MM.1S (cell line): ENCODE data around the gene CPXM1.
A peak's percentile ranks its signal among the peaks of the same experiment; 100 is the strongest.

Source experiments
- DNase-seq: peaks from one replicate; pipeline ENCODE4 v3.0.0-alpha.2; 2015
- H2AFZ ChIP-seq: fragments of 300-600 bp; sonication (generic); 2 replicates; pipeline ENCODE4 v1.6.0; 2016; ENCODE audit warnings: antibody characterized with exemption, low read length
- H3F3A ChIP-seq: fragments of 300-600 bp; sonication (generic); 2 replicates; pipeline ENCODE4 v1.6.1; 2016; ENCODE audit warnings: mild to moderate bottlenecking, antibody characterized with exemption, low read length, moderate library complexity, mixed read lengths; ENCODE audit not compliant: insufficient read depth
- H3K27ac ChIP-seq: fragments of 300-600 bp; sonication (generic); 2 replicates; pipeline ENCODE4 v1.5.1; 2016; ENCODE audit warnings: mild to moderate bottlenecking, low read length
- H3K27me3 ChIP-seq: fragments of 300-600 bp; sonication (generic); replicated peaks from 2 replicates; pipeline ENCODE4 v1.6.0; 2016; ENCODE audit warnings: low read length; ENCODE audit not compliant: insufficient read depth
- H3K36me3 ChIP-seq: fragments of 300-600 bp; sonication (generic); replicated peaks from 2 replicates; pipeline ENCODE4 v1.6.1; 2016; ENCODE audit warnings: mild to moderate bottlenecking, low read length, mixed read lengths; ENCODE audit not compliant: insufficient read depth
- H3K4me1 ChIP-seq: fragments of 300-600 bp; sonication (generic); 2 replicates; pipeline ENCODE4 v1.6.1; 2016; ENCODE audit warnings: low read length, mixed read lengths
- H3K4me2 ChIP-seq: fragments of 300-600 bp; sonication (generic); 2 replicates; pipeline ENCODE4 v1.6.0; 2016; ENCODE audit warnings: low read depth, low read length
- H3K4me3 ChIP-seq: fragments of 300-600 bp; sonication (generic); 2 replicates; pipeline ENCODE4 v1.5.1; 2016; ENCODE audit warnings: low read length, mixed read lengths
- H3K79me2 ChIP-seq: fragments of 300-600 bp; sonication (generic); 2 replicates; pipeline ENCODE4 v1.6.1; 2016; ENCODE audit warnings: mixed run types, low read length, mixed read lengths
- H3K9ac ChIP-seq: fragments of 300-600 bp; sonication (generic); 2 replicates; pipeline ENCODE4 v1.6.1; 2016; ENCODE audit warnings: low read length, mixed read lengths
- H3K9me2 ChIP-seq: fragments of 300-600 bp; sonication (generic); replicated peaks from 2 replicates; pipeline ENCODE4 v1.6.1; 2016; ENCODE audit warnings: mild to moderate bottlenecking, low read length, mixed read lengths; ENCODE audit not compliant: insufficient read depth
- H3K9me3 ChIP-seq: fragments of 300-600 bp; sonication (generic); replicated peaks from 2 replicates; pipeline ENCODE4 v1.6.1; 2016; ENCODE audit warnings: mild to moderate bottlenecking, low read length, mixed read lengths; ENCODE audit not compliant: insufficient read depth
- H4K20me1 ChIP-seq: fragments of 300-600 bp; sonication (generic); 2 replicates; pipeline ENCODE4 v1.6.1; 2016; ENCODE audit warnings: mild to moderate bottlenecking, low read length, moderate library complexity, mixed read lengths; ENCODE audit not compliant: insufficient read depth
- CTCF ChIP-seq: fragments of 300-600 bp; sonication (generic); IDR thresholded peaks from 2 replicates; pipeline ENCODE4 v1.5.1; 2016; ENCODE audit warnings: antibody characterized with exemption, low read length, mixed read lengths
- EZH2 ChIP-seq: fragments of 300-600 bp; sonication (generic); optimal IDR thresholded peaks from 2 replicates; pipeline ENCODE3; 2017; ENCODE audit warnings: low read depth, mild to moderate bottlenecking, antibody characterized with exemption, low read length, mixed read lengths
- EZH2phosphoT487 ChIP-seq: fragments of 300-600 bp; sonication (generic); IDR thresholded peaks from 2 replicates; pipeline ENCODE4 v1.6.1; 2018; ENCODE audit warnings: antibody characterized with exemption, low read length

The CPXM1 gene

GRCh38 chr20:2753461-2754040 is 46.9 kb downstream of the CPXM1 start:
- TF ChIP-seq EZH2 = no peak
- TF ChIP-seq CTCF = no peak
- TF ChIP-seq EZH2phosphoT487 = no peak
- Histone ChIP-seq H3K9me2 (no peaks in the 10 kb centered on the region), H2AFZ (no peak overlapping the region), H3K27me3 (peaks cover 37% of the 10 kb centered on the region), H3K36me3 (no peaks in the 10 kb centered on the region), H3K4me1 (peaks cover 5% of the 10 kb centered on the region; the same call in 1 of the 2 replicates), H3K79me2 (no peaks in the 10 kb centered on the region), H3F3A (peaks cover 6% of the 10 kb centered on the region; the same call in 1 of the 2 replicates), H3K9ac (no peak overlapping the region), H3K4me2 (no peak overlapping the region), H3K27ac (no peak overlapping the region), H3K4me3 (no peak overlapping the region), H3K9me3 (no peaks in the 10 kb centered on the region), H4K20me1 (no peaks in the 10 kb centered on the region)
- DNase-seq = no peak

- Histone ChIP-seq H3K27ac (no peak overlapping the region), H3K36me3 (no peaks in the 10 kb centered on the region), H3K27me3 (peaks cover 37% of the 10 kb centered on the region), H3K4me1 (peaks cover 5% of the 10 kb centered on the region; the same call in 1 of the 2 replicates), H3F3A (peaks cover 6% of the 10 kb centered on the region; the same call in 1 of the 2 replicates), H2AFZ (peak overlapping the region; percentile 90), H4K20me1 (no peaks in the 10 kb centered on the region), H3K9me2 (no peaks in the 10 kb centered on the region), H3K4me2 (peak overlapping the region; percentile 99), H3K9ac (no peak overlapping the region; the same call in 1 of the 2 replicates), H3K79me2 (no peaks in the 10 kb centered on the region), H3K4me3 (peak overlapping the region; percentile 74), H3K9me3 (no peaks in the 10 kb centered on the region)
- peak; percentile 42 for DNase-seq
- no peak for TF ChIP-seq EZH2phosphoT487
- TF ChIP-seq EZH2 = no peak
- TF ChIP-seq CTCF = peak; percentile 85
Measured at GRCh38 chr20:2752567-2753460, 47.6 kb downstream of the CPXM1 start.

DNA sequence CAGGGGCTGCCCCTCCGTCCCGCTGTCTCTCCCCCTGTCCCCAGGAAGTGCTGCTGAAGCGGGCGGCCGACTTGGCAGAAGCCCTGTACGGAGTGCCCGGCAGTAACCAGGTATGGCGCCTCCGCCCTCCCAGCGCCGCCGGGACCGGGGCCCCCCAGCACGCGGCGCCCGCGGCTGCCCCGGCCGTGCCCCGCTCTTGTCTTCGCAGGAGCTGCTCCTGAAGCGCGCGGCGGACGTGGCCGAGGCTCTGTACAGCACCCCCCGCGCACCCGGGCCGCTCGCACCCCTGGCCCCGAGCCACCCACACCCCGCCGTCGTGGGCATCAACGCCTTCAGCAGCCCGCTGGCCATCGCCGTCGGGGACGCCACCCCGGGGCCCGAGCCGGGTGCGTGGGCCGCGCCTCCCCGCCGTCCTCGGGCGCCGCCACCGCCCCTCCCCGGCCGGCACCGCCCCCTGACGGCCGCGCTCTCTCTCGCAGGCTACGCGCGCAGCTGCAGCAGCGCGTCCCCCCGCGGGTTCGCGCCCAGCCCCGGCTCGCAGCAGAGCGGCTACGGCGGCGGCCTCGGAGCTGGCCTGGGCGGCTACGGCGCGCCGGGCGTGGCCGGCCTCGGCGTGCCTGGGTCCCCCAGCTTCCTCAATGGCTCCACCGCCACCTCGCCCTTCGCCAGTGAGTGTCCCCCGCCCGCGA is 48.4 kb downstream of the CPXM1 start:
- no peaks in the 10 kb centered on the region for H3K9me2 ChIP-seq
- peak overlapping the region; percentile 99 for H3K4me2 ChIP-seq
- DNase-seq = peak; percentile 20
- H3K4me3 ChIP-seq = peak overlapping the region; percentile 74
- no peaks in the 10 kb centered on the region for H3K36me3 ChIP-seq
- no peaks in the 10 kb centered on the region for H3K9me3 ChIP-seq
- no peak overlapping the region for H3K27ac ChIP-seq
- no peak overlapping the region; the same call in 1 of the 2 replicates for H3K9ac ChIP-seq
- H3F3A ChIP-seq = peaks cover 6% of the 10 kb centered on the region; the same call in 1 of the 2 replicates
- peaks cover 5% of the 10 kb centered on the region; the same call in 1 of the 2 replicates for H3K4me1 ChIP-seq
- TF ChIP-seq EZH2phosphoT487 (no peak), EZH2 (no peak)
- H2AFZ ChIP-seq = peak overlapping the region; percentile 90
- H3K27me3 ChIP-seq = peaks cover 37% of the 10 kb centered on the region
- no peaks in the 10 kb centered on the region for H3K79me2 ChIP-seq
- no peaks in the 10 kb centered on the region for H4K20me1 ChIP-seq
